ENCODE results near the gene COBL. TPM values are rescaled to one million over a fixed set of nuclear protein-coding genes. Genes with fewer than 3 reads are reported as not detected.
"Not testable (repeated sequence)": the region's sequence is repeated elsewhere in the genome, so short reads cannot be mapped to it uniquely, and the experiment has no call there.

The COBL gene
- total RNA-seq, 1 experiment from 2014 or later = 49.9 TPM

DNA sequence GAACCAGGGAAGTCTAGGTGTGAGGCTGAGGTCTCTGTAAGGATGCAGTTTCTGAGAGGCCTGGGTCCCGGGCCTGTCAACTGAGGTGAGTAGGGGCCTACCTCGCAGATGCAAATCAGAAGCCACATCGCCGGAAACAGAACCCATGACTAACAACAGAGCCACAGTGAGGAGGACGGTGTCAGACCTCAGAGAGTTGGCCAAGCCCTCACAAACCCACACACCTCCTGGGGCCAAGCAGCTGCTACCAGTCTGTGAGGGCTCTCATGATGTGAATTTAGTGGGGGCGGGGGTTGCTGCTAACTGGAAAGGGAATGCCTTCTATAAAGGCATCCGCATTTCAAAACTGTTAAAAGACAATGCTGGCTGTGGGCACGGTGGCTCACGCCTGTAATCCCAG is 103.0 kb downstream of the COBL start:
- CTCF ChIA-PET = no interaction called here
- Mint-ChIP-seq H3K4me1 (ENCODE audit: low read depth, unreplicated experiment) (peaks cover 19% of the 10 kb centered on the region), H3K27ac (ENCODE audit: unreplicated experiment) (no peak overlapping the region), H3K36me3 (ENCODE audit: insufficient read depth, unreplicated experiment) (no peaks in the 10 kb centered on the region), H3K4me3 (ENCODE audit: low read depth, unreplicated experiment) (no peak overlapping the region), H3K27me3 (ENCODE audit: unreplicated experiment) (no peaks in the 10 kb centered on the region), H3K9me3 (ENCODE audit: low read depth, unreplicated experiment) (no peaks in the 10 kb centered on the region)
- intact Hi-C loops (cut with micrococcal nuclease; ENCODE audit: unreplicated experiment) = no loop called here
- no peak for DNase-seq
- BruUV-seq (replicated peaks) = no TSS peak
- TF ChIP-seq, protein P1, sequence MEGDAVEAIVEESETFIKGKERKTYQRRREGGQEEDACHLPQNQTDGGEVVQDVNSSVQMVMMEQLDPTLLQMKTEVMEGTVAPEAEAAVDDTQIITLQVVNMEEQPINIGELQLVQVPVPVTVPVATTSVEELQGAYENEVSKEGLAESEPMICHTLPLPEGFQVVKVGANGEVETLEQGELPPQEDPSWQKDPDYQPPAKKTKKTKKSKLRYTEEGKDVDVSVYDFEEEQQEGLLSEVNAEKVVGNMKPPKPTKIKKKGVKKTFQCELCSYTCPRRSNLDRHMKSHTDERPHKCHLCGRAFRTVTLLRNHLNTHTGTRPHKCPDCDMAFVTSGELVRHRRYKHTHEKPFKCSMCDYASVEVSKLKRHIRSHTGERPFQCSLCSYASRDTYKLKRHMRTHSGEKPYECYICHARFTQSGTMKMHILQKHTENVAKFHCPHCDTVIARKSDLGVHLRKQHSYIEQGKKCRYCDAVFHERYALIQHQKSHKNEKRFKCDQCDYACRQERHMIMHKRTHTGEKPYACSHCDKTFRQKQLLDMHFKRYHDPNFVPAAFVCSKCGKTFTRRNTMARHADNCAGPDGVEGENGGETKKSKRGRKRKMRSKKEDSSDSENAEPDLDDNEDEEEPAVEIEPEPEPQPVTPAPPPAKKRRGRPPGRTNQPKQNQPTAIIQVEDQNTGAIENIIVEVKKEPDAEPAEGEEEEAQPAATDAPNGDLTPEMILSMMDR (IDR thresholded peaks at IDR 0.05; ENCODE audit: unreplicated experiment) = no peak

DNA sequence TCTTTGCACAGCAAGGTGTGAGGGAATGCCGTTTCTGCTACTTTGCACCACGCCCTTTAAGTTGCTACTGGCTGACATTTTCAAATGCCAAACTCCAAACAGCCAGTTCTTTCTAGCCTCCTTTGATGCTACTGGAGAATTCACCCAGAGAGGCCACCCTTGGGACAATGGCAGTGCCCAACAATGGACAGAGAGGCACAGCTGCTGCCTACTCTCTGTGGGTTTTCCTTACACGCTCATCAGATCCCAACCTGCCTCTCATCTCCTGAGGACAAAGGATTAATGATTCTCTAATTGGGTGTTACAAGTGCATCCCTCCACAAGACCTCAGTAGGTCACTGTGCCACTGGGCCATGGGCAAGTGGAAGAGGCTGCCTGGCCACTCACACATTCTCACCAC is 105.8 kb downstream of the COBL start:
- no peak overlapping the region for H3K27ac Mint-ChIP-seq (ENCODE audit: unreplicated experiment)
- BruUV-seq (replicated peaks) = no TSS peak
- CTCF ChIA-PET = interaction anchor here (1.7 kb wide), 1 partner anchor 48 kb away, joined by 4 read pairs; no protein-coding TSS in a partner anchor
- H3K4me1 Mint-ChIP-seq (ENCODE audit: low read depth, unreplicated experiment) = peaks cover 19% of the 10 kb centered on the region
- no peaks in the 10 kb centered on the region for H3K9me3 Mint-ChIP-seq (ENCODE audit: low read depth, unreplicated experiment)
- no peaks in the 10 kb centered on the region for H3K36me3 Mint-ChIP-seq (ENCODE audit: insufficient read depth, unreplicated experiment)
- no peak for DNase-seq
- TF ChIP-seq, protein P1 (IDR thresholded peaks at IDR 0.05; ENCODE audit: unreplicated experiment) = no peak
- intact Hi-C loops (cut with micrococcal nuclease; ENCODE audit: unreplicated experiment) = no loop called here
- no peaks in the 10 kb centered on the region for H3K27me3 Mint-ChIP-seq (ENCODE audit: unreplicated experiment)
- H3K4me3 Mint-ChIP-seq (ENCODE audit: low read depth, unreplicated experiment) = no peak overlapping the region

DNA sequence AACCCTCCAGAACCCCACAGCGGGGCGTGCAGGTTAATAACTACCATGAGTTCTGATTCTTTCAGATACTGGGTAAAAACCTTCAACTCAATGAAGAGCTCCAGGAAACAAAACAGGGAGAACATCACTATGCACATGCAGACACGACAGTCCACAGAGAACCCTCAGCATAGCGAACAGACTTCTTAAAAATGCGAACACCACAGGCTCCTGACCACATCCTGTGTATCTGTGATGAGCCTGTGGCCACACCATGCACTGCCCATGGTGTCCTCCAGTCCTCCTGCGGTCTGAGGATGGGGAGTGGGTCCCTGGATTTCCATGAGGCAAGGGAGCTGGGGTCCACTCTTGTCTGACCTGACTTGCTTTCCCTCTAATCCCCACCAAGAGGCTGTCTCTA is 107.2 kb downstream of the COBL start:
- no peak overlapping the region for H3K27ac Mint-ChIP-seq (ENCODE audit: unreplicated experiment)
- intact Hi-C loops (cut with micrococcal nuclease; ENCODE audit: unreplicated experiment) = no loop called here
- no peaks in the 10 kb centered on the region for H3K36me3 Mint-ChIP-seq (ENCODE audit: insufficient read depth, unreplicated experiment)

DNA sequence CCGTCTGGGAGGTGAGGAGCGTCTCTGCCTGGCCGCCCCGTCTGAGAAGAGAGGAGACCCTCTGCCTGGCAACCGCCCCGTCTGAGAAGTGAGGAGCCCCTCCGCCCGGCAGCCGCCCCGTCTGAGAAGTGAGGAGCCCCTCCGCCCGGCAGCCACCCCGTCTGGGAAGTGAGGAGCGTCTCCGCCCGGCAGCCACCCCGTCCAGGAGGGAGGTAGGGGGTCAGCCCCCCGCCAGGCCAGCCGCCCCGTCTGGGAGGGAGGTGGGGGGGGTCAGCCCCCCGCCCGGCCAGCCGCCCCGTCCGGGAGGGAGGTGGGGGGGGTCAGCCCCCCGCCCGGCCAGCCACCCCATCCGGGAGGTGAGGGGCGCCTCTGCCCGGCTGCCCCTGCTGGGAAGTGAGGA is 108.5 kb downstream of the COBL start:
- H3K9me3 Mint-ChIP-seq (ENCODE audit: low read depth, unreplicated experiment); BruUV-seq (replicated peaks); H3K27ac Mint-ChIP-seq (ENCODE audit: unreplicated experiment); H3K27me3 Mint-ChIP-seq (ENCODE audit: unreplicated experiment); H3K4me3 Mint-ChIP-seq (ENCODE audit: low read depth, unreplicated experiment); H3K36me3 Mint-ChIP-seq (ENCODE audit: insufficient read depth, unreplicated experiment); DNase-seq; intact Hi-C loops (cut with micrococcal nuclease; ENCODE audit: unreplicated experiment); CTCF ChIA-PET: not testable (repeated sequence)
- peaks cover 19% of the 10 kb centered on the region for H3K4me1 Mint-ChIP-seq (ENCODE audit: low read depth, unreplicated experiment)

More for the DNA sequence above, 107.2 kb downstream of the COBL start:
- H3K4me1 Mint-ChIP-seq (ENCODE audit: low read depth, unreplicated experiment) = peaks cover 19% of the 10 kb centered on the region
- no peaks in the 10 kb centered on the region for H3K27me3 Mint-ChIP-seq (ENCODE audit: unreplicated experiment)
- no TSS peak for BruUV-seq (replicated peaks)
- TF ChIP-seq, protein P1 (IDR thresholded peaks at IDR 0.05; ENCODE audit: unreplicated experiment) = no peak
- H3K4me3 Mint-ChIP-seq (ENCODE audit: low read depth, unreplicated experiment) = no peak overlapping the region
- no peak for DNase-seq
- CTCF ChIA-PET = interaction anchor here (0.8 to 1.7 kb wide), 3 partner anchors 16 to 158 kb away, joined by 4 to 6 read pairs (median 4); no protein-coding TSS in a partner anchor
- H3K9me3 Mint-ChIP-seq (ENCODE audit: low read depth, unreplicated experiment) = no peaks in the 10 kb centered on the region

DNA sequence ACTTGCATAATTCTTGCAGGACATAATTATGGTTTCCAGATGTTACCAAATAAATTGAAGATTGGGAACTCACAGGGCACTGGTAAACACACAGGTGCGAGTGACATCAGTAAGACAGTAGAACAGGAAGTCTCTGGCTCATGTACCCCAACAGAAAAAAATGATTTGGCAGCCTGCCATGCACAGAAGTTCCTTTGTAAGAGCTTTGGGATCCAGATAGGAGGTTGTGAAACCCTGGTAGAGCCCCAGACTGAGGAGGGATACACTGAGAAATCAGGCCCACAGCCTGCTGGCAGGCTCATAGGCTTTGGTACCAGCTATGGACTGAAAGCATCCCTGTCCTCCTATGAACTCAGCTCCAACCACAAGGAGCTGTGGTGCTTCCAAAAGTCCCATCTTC is 118.0 kb downstream of the COBL start:
- CTCF ChIA-PET = interaction anchor here (0.9 kb wide), 1 partner anchor 22 kb away, joined by 3 read pairs; no protein-coding TSS in a partner anchor
- Mint-ChIP-seq H3K4me1 (ENCODE audit: low read depth, unreplicated experiment) (peaks cover 11% of the 10 kb centered on the region), H3K27ac (ENCODE audit: unreplicated experiment) (no peak overlapping the region), H3K4me3 (ENCODE audit: low read depth, unreplicated experiment) (no peak overlapping the region), H3K36me3 (ENCODE audit: insufficient read depth, unreplicated experiment) (no peaks in the 10 kb centered on the region), H3K27me3 (ENCODE audit: unreplicated experiment) (no peaks in the 10 kb centered on the region), H3K9me3 (ENCODE audit: low read depth, unreplicated experiment) (peaks cover 5% of the 10 kb centered on the region)
- TF ChIP-seq, protein P1 (IDR thresholded peaks at IDR 0.05; ENCODE audit: unreplicated experiment) = no peak
- DNase-seq = no peak
- intact Hi-C loops (cut with micrococcal nuclease; ENCODE audit: unreplicated experiment) = no loop called here
- BruUV-seq (replicated peaks) = no TSS peak

All from Calu3 (cell line).